ENCODE results near the gene ABCA8. TPM values are rescaled to one million over a fixed set of nuclear protein-coding genes. Genes with fewer than 3 reads are reported as not detected.

Gene ABCA8
- total RNA-seq, 1 donor from 2014 or later = 0.31 TPM

- no peaks in the 10 kb centered on the region for H3K9me3 Mint-ChIP-seq (ENCODE audit: unreplicated experiment)
- H3K27ac Mint-ChIP-seq (ENCODE audit: unreplicated experiment) = no peak overlapping the region
- DNase-seq (ENCODE audit: low spot score) = no peak
- TF ChIP-seq, protein P1, sequence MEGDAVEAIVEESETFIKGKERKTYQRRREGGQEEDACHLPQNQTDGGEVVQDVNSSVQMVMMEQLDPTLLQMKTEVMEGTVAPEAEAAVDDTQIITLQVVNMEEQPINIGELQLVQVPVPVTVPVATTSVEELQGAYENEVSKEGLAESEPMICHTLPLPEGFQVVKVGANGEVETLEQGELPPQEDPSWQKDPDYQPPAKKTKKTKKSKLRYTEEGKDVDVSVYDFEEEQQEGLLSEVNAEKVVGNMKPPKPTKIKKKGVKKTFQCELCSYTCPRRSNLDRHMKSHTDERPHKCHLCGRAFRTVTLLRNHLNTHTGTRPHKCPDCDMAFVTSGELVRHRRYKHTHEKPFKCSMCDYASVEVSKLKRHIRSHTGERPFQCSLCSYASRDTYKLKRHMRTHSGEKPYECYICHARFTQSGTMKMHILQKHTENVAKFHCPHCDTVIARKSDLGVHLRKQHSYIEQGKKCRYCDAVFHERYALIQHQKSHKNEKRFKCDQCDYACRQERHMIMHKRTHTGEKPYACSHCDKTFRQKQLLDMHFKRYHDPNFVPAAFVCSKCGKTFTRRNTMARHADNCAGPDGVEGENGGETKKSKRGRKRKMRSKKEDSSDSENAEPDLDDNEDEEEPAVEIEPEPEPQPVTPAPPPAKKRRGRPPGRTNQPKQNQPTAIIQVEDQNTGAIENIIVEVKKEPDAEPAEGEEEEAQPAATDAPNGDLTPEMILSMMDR (IDR thresholded peaks at IDR 0.05; ENCODE audit: unreplicated experiment) = no peak
- peaks cover under 1% of the 10 kb centered on the region for H3K27me3 Mint-ChIP-seq (ENCODE audit: unreplicated experiment)
- H3K36me3 Mint-ChIP-seq (ENCODE audit: low read depth, unreplicated experiment) = peaks cover 20% of the 10 kb centered on the region
- no peak overlapping the region for H3K4me3 Mint-ChIP-seq (ENCODE audit: unreplicated experiment)
- peaks cover 17% of the 10 kb centered on the region for H3K4me1 Mint-ChIP-seq (ENCODE audit: unreplicated experiment)
These were observed 18.1 kb upstream of the ABCA8 start for GRCh38 chr17:68973098-68973846.

GRCh38 chr17:68972119-68972704 lies 17.0 kb upstream of the ABCA8 start:
- Mint-ChIP-seq H3K36me3 (ENCODE audit: low read depth, unreplicated experiment) (peaks cover 13% of the 10 kb centered on the region), H3K4me3 (ENCODE audit: unreplicated experiment) (no peak overlapping the region), H3K4me1 (ENCODE audit: unreplicated experiment) (peaks cover 17% of the 10 kb centered on the region), H3K9me3 (ENCODE audit: unreplicated experiment) (no peaks in the 10 kb centered on the region), H3K27ac (ENCODE audit: unreplicated experiment) (no peak overlapping the region), H3K27me3 (ENCODE audit: unreplicated experiment) (no peaks in the 10 kb centered on the region)
- peak; percentile 30 for DNase-seq (ENCODE audit: low spot score)
- TF ChIP-seq, protein P1 (IDR thresholded peaks at IDR 0.05; ENCODE audit: unreplicated experiment) = peak; percentile 75

GRCh38 chr17:68969101-68969500 lies 13.9 kb upstream of the ABCA8 start:
- Mint-ChIP-seq H3K27ac (ENCODE audit: unreplicated experiment) (no peak overlapping the region), H3K4me1 (ENCODE audit: unreplicated experiment) (peaks cover 17% of the 10 kb centered on the region), H3K36me3 (ENCODE audit: low read depth, unreplicated experiment) (no peaks in the 10 kb centered on the region), H3K9me3 (ENCODE audit: unreplicated experiment) (no peaks in the 10 kb centered on the region), H3K27me3 (ENCODE audit: unreplicated experiment) (no peaks in the 10 kb centered on the region), H3K4me3 (ENCODE audit: unreplicated experiment) (no peak overlapping the region)
- no peak for DNase-seq (ENCODE audit: low spot score)
- TF ChIP-seq, protein P1 (IDR thresholded peaks at IDR 0.05; ENCODE audit: unreplicated experiment) = no peak

DNA sequence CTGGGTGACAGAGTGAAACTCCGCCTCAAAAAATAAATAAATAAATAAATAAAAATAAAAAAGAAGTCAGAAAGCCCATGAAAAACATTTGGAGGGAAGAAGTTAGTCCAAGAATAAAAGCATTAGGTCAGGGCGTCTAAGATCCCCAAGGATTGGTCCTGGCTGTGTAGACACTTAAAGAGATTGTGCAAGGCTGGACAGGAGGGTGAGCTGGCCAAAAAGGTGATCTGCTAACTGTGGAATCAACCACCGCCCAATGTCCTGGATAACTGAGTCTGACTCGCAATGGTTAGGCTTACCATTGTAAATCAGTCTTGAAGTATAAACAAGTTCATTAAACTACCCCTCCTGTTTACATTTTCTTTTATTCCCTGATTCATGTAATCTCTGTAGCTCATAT lies 8.8 kb upstream of the ABCA8 start:
- no peak overlapping the region for H3K4me3 Mint-ChIP-seq (ENCODE audit: unreplicated experiment)
- TF ChIP-seq, protein P1 (IDR thresholded peaks at IDR 0.05; ENCODE audit: unreplicated experiment) = no peak
- H3K27ac Mint-ChIP-seq (ENCODE audit: unreplicated experiment) = no peak overlapping the region
- H3K4me1 Mint-ChIP-seq (ENCODE audit: unreplicated experiment) = peaks cover 10% of the 10 kb centered on the region
- H3K27me3 Mint-ChIP-seq (ENCODE audit: unreplicated experiment) = no peaks in the 10 kb centered on the region
- no peak for DNase-seq (ENCODE audit: low spot score)
- peaks cover 4% of the 10 kb centered on the region for H3K36me3 Mint-ChIP-seq (ENCODE audit: low read depth, unreplicated experiment)
- H3K9me3 Mint-ChIP-seq (ENCODE audit: unreplicated experiment) = no peaks in the 10 kb centered on the region
